GM10266 (cell line): ENCODE measurements around the gene ZNF841.

Experiments
- DNase-seq: peaks from one replicate; pipeline ENCODE4 v3.0.0; 2012; ENCODE audit errors: extremely low spot score
- TF ChIP-seq, protein P1 (sequence below): IDR thresholded peaks from 2 replicates; pipeline ENCODE4 v1.5.1; 2012; ENCODE audit warnings: mild to moderate bottlenecking, low read depth; ENCODE audit not compliant: control insufficient read depth, insufficient read depth; ENCODE audit errors: missing control alignments

Gene ZNF841

DNA sequence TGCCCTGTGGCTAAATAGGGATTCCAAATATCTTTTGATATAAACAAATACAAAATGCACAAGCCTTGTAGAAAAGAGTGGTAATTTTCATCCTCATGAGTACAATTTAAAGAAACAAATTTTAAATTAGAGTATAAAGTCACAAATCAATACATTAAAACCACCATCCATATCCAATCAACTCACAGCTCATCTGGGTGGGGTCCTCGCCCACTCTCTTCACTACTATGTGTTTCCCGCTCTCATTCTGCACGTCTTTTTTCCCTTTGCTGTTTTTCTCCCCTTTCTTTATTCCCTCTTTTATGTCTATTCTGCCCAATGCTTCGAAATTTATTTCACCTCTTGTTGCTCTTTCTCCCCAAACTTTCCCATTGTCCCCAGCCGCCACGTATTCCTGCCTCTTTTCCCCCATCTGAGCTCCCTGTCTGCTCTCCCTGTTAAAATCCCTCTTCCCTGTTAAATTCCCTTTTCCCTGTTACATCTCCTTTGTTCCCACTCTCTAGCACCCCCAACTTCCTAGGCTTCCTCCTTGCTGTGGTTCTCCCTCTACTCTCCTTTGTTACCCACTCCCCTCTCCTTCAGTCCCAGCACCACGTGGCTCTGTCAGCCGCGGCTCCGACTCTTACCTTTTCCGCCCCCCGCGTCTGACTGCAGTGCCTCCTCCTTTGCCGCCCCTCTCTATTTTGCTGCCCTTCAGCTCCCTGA is 42.9 kb upstream of the ZNF841 start:
- no peak for DNase-seq
- TF ChIP-seq, protein P1, sequence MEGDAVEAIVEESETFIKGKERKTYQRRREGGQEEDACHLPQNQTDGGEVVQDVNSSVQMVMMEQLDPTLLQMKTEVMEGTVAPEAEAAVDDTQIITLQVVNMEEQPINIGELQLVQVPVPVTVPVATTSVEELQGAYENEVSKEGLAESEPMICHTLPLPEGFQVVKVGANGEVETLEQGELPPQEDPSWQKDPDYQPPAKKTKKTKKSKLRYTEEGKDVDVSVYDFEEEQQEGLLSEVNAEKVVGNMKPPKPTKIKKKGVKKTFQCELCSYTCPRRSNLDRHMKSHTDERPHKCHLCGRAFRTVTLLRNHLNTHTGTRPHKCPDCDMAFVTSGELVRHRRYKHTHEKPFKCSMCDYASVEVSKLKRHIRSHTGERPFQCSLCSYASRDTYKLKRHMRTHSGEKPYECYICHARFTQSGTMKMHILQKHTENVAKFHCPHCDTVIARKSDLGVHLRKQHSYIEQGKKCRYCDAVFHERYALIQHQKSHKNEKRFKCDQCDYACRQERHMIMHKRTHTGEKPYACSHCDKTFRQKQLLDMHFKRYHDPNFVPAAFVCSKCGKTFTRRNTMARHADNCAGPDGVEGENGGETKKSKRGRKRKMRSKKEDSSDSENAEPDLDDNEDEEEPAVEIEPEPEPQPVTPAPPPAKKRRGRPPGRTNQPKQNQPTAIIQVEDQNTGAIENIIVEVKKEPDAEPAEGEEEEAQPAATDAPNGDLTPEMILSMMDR = no peak

DNA sequence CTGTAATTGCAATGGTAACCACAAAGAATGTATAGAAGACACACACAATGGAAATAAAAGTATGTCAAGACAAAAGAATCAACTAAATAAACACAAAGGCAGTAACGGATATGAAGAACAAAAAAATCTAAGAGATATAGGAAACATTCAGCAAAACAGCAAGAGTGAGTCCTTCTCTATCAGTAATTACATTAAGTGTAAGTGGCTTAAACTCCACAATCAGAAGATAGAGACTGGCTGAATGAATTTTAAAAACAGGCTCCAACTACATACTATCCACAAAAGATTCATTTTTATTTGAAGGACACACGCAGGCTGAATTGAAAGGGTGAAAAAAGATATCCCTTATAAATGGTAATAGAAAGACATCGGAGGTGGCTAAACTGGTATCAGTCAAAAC is 24.7 kb upstream of the ZNF841 start:
- no peak for DNase-seq
- TF ChIP-seq, protein P1 = no peak

DNA sequence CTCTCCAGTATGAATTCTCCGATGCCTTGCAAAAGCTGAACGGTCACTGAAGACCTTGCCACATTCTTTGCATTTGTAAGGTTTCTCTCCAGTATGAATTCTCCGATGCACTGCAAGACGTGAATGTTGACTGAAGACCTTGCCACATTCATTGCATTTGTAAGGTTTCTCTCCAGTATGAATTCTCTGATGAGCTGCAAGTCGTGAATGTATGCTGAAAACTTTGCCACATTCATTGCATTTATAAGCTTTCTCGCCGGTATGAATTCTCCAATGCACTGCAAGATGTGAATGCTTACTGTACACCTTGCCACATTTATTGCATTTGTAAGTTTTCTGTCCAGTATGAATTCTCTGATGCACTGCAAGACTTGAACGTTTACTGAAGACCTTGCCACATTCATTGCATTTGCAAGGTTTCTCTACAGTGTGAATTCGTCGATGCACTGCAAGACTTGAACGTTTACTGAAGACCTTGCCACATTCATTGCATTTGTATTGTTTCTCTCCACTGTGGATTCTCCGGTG is 20.0 kb upstream of the ZNF841 start:
- no peak for DNase-seq
- TF ChIP-seq, protein P1 = no peak

DNA sequence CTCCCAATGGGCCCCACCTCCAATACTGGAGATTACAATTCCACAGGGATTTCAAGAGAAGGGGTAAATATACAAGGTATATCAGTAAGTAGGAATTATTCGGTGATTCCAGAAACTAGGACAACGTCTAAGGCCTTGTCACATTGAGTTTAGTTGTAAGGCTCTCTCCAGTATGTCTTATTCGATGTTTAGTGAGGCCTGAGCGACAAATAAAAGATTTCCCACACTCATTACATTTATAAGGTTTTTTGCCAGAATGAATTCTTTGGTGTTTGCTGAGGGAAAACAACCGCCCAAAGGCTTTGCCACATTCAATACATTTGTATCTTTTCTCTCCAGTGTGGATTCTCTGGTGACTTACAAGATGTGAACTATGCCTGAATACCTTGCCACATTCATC is 19.1 kb upstream of the ZNF841 start:
- TF ChIP-seq, protein P1 = no peak
- no peak for DNase-seq

DNA sequence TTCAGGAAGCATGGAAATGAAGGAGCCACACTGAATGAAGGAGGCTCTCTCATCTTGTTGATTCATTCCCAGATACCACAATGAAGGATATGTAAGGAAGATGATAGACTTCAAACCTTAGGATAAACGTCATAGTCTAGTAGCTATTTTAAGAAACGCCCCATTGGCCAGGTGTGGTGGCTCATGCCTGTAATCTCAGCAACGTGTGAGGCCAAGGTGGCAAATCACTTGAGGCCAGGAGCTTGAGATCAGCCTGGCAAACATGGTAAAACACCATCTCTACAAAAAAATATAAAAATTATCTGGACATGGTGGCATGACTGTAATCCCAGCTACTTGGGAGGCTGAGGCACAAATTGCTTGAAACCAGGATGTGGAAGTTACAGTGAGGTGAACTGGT is 17.1 kb upstream of the ZNF841 start:
- no peak for DNase-seq
- TF ChIP-seq, protein P1 = no peak

DNA sequence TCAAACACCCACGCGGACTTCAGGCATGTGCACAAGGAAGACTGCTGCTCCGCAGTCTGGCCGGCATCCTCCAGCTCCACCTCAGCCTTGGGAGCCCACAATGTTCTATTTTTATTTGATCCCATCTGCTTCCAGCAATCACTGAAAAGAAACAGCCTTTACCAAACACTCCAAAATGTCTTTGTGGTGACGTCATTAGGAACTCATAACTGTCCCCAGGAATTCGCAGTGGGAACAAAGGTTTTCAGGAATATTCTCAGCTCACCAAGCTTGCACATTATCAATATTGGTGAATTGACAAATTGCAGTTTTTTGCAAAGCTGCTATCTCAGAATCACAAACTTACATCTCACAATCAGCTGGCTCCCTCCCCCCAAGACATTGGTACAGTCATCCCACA is 15.2 kb upstream of the ZNF841 start:
- DNase-seq = no peak
- TF ChIP-seq, protein P1 = no peak

DNA sequence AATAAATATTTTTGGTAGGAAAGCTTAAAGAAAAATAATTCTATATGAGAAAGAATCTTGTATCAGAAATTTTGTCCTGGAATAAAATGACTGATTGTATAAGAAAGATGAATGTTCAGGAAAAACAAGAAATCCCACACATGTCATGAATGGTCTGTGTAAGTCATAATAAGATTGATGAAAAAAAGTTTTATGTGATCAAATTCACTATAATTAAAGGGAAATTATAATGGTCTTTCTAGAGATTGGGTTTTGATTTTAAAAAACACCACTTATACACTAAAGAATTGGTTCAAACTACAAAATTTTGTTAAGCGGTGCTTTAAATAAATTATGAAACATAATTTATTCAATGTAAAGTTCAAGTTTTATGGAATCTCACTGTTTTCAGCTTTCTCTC is 7.2 kb upstream of the ZNF841 start:
- no peak for DNase-seq
- TF ChIP-seq, protein P1 = no peak
